Kidney (tissue), 14 donors: ENCODE data around the gene LY6G5C. TPM values are rescaled to one million over a fixed set of nuclear protein-coding genes. Genes with fewer than 3 reads are reported as not detected.
"Not testable (repeated sequence)": the region's sequence is repeated elsewhere in the genome, so short reads cannot be mapped to it uniquely, and the experiment has no call there.

ENCODE experiments used
- DNase-seq, 5 donors: peaks; one replicate each; pipeline ENCODE4 v3.0.0-alpha.2; 2013 to 2020
- FAIRE-seq: peaks from 2 replicates; lab custom pipeline; 2012; peaks lifted over from hg19 to GRCh38; lab: Jason Lieb, UNC
- H3K27ac ChIP-seq, 2 donors: one replicate each; pipeline ENCODE4 v1.7.0; 2013; ENCODE audit warnings: low read depth in 2 of 2, low read length in 2 of 2, inconsistent platforms in 1 of 2
- H3K27me3 ChIP-seq: one replicate; pipeline ENCODE4 v1.7.1; 2013; ENCODE audit warnings: low read length, inconsistent platforms; ENCODE audit not compliant: control insufficient read depth, insufficient read depth
- H3K36me3 ChIP-seq, 3 donors: one replicate each; pipeline versions ENCODE4 v1.7.0 to v1.7.1; 2013; ENCODE audit warnings: low read length in 3 of 3, control low read depth in 1 of 3, inconsistent platforms in 1 of 3; ENCODE audit not compliant: insufficient read depth in 3 of 3, control insufficient read depth in 2 of 3
- H3K4me1 ChIP-seq, 3 donors: one replicate each; pipeline versions ENCODE4 v1.7.0 to v1.7.1; 2013; ENCODE audit warnings: low read length in 3 of 3, inconsistent platforms in 1 of 3, low read depth in 1 of 3; ENCODE audit not compliant: control insufficient read depth in 2 of 3, insufficient read depth in 2 of 3
- H3K4me3 ChIP-seq, 3 donors: one replicate each; pipeline versions ENCODE4 v1.7.0 to v1.8.1; 2013; ENCODE audit warnings: low read length in 3 of 3, control low read depth in 1 of 3, inconsistent platforms in 1 of 3
- H3K9ac ChIP-seq, 3 donors: one replicate each; pipeline versions ENCODE4 v1.7.0 to v1.7.1; 2013; ENCODE audit warnings: low read length in 3 of 3, control low read depth in 1 of 3, inconsistent platforms in 1 of 3
- H3K9me3 ChIP-seq, 3 donors: one replicate each; pipeline versions ENCODE4 v1.7.0 to v1.7.1; 2013; ENCODE audit warnings: low read length in 3 of 3, control low read depth in 1 of 3, inconsistent platforms in 1 of 3; ENCODE audit not compliant: control insufficient read depth in 2 of 3, insufficient read depth in 1 of 3
- intact Hi-C: fragments of 100-400 bp; cut with DNase I; formaldehyde crosslinking; loops from one replicate; pipeline ENCODE4 v1.11.1; 2022
- polyA plus RNA-seq: library from polyadenylated mRNA; stranded (reverse); fragments of 350-450 nt; fragmentation: Illumina TruSeq; extraction: RNeasy Lipid Tissue Mini Kit (QIAGEN cat#74804); gene quantifications from one replicate; pipeline ENCODE4 v1.2.3, GENCODE V29; 2014; ENCODE audit warnings: low read depth, low replicate concordance; ENCODE audit not compliant: insufficient read depth
- total RNA-seq: library from RNA; stranded (reverse); fragmentation: NEBNext Ultra II Directional; extraction: Animal tissue kit (Norgen Biotek cat#: 25700); gene quantifications from one replicate; pipeline ENCODE4 v1.2.1, GENCODE V29; 2021
- TF ChIP-seq, protein P1 (sequence below): IDR thresholded peaks from 3 replicates; pipeline ENCODE4 v1.5.1; 2012; ENCODE audit warnings: mild to moderate bottlenecking, moderate library complexity, borderline replicate concordance; ENCODE audit not compliant: insufficient read depth; ENCODE audit errors: extremely low read depth
- donor health status: control.
- donor health status: control.
- donor health status: control.
- donor health status: control.
- donor health status: control.
- donor health status: DM: yes; HTN: yes; CAD: no.
- donor health status: Normal renal cell carcinoma (clear cell type).

Gene LY6G5C
- total and polyA plus RNA-seq, 2 donors from 2014 or later = 2.5 to 4.6 TPM

DNA sequence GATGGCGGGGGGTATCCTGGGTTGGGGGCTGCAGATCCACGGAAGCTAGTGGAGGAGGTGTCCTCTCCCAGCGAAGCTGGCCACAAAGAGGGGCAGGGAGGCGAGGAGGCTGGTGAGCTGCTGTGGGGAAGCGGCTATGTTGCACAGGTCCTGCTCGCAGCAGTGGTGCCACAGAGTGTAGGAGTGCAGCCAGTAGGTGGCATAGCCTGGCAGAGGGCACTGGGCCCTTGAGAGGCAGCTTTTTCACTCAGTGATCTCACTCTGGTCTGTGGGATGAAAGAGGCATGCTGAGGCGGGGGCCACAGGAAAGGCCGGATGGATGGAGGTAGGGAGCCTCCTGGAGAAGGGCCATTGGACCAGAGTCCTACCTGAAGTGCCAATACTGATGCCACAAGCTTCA lies 31.4 kb upstream of the LY6G5C start:
- DNase-seq (no peak), FAIRE-seq (no peak)
- intact Hi-C loops = no loop called here
- no peak overlapping the region for H3K27ac ChIP-seq
- no peaks in the 10 kb centered on the region for H3K27me3 ChIP-seq
- no peaks in the 10 kb centered on the region for H3K4me1 ChIP-seq
- H3K4me3 ChIP-seq = no peak overlapping the region
- no peaks in the 10 kb centered on the region for H3K36me3 ChIP-seq
- TF ChIP-seq, protein P1, sequence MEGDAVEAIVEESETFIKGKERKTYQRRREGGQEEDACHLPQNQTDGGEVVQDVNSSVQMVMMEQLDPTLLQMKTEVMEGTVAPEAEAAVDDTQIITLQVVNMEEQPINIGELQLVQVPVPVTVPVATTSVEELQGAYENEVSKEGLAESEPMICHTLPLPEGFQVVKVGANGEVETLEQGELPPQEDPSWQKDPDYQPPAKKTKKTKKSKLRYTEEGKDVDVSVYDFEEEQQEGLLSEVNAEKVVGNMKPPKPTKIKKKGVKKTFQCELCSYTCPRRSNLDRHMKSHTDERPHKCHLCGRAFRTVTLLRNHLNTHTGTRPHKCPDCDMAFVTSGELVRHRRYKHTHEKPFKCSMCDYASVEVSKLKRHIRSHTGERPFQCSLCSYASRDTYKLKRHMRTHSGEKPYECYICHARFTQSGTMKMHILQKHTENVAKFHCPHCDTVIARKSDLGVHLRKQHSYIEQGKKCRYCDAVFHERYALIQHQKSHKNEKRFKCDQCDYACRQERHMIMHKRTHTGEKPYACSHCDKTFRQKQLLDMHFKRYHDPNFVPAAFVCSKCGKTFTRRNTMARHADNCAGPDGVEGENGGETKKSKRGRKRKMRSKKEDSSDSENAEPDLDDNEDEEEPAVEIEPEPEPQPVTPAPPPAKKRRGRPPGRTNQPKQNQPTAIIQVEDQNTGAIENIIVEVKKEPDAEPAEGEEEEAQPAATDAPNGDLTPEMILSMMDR = peak; percentile 13
- H3K9ac ChIP-seq = no peak overlapping the region
- H3K9me3 ChIP-seq = no peaks in the 10 kb centered on the region

GRCh38 chr6:31711233-31711632 lies 30.4 kb upstream of the LY6G5C start:
- Histone ChIP-seq H3K9ac (no peak overlapping the region), H3K36me3 (no peaks in the 10 kb centered on the region), H3K27me3 (no peaks in the 10 kb centered on the region), H3K9me3 (no peaks in the 10 kb centered on the region), H3K4me3 (no peak overlapping the region), H3K4me1 (no peaks in the 10 kb centered on the region), H3K27ac (no peak overlapping the region)
- TF ChIP-seq, protein P1 = no peak
- DNase-seq (peak in 1 of 5 donors; percentile 43), FAIRE-seq (no peak)
- intact Hi-C loops = no loop called here

GRCh38 chr6:31710523-31711219 lies 29.8 kb upstream of the LY6G5C start:
- TF ChIP-seq, protein P1 = no peak
- Histone ChIP-seq H3K4me1 (no peaks in the 10 kb centered on the region), H3K4me3 (no peak overlapping the region), H3K9ac (no peak overlapping the region), H3K27me3 (no peaks in the 10 kb centered on the region), H3K36me3 (no peaks in the 10 kb centered on the region), H3K9me3 (no peaks in the 10 kb centered on the region), H3K27ac (no peak overlapping the region)
- intact Hi-C loops = no loop called here
- DNase-seq = no peak
- FAIRE-seq = no peak

- H3K4me3 ChIP-seq, H3K4me1 ChIP-seq, DNase-seq, H3K27ac ChIP-seq, H3K36me3 ChIP-seq, H3K27me3 ChIP-seq, intact Hi-C loops, H3K9me3 ChIP-seq, H3K9ac ChIP-seq, FAIRE-seq: not testable (repeated sequence)
Observed at GRCh38 chr6:31709157-31709556, 28.3 kb upstream of the LY6G5C start.
